Keratinocyte (primary cell): ENCODE data around the gene FAM124A.

Source experiments
- CTCF ChIP-seq, 3 experiments: IDR thresholded peaks in 1 of 3; conservative IDR thresholded peaks in 1 of 3; optimal IDR thresholded peaks in 1 of 3; 2 replicates in 2 of 3; 3 replicates in 1 of 3; pipeline versions ENCODE3 to v1.5.1; 2011; ENCODE audit warnings: low read length in 3 of 3, mild to moderate bottlenecking in 3 of 3, moderate library complexity in 2 of 3, control low read depth in 1 of 3, inconsistent platforms in 1 of 3; ENCODE audit not compliant: insufficient read depth in 2 of 3; ENCODE audit errors: extremely low read depth in 1 of 3
- EZH2 ChIP-seq: IDR thresholded peaks from one replicate; pipeline ENCODE4 v1.6.1; 2012; ENCODE audit warnings: inconsistent platforms, mild to moderate bottlenecking, low read length, moderate library complexity

GRCh38 chr13:51221108-51221507 lies 1.1 kb upstream of the FAM124A start:
- TF ChIP-seq CTCF (optimal IDR thresholded peaks at IDR 0.05 in 1 of 3, IDR thresholded peaks at IDR 0.05 in 1 of 3, conservative IDR thresholded peaks at IDR 0.05 in 1 of 3; ENCODE audit: extremely low read depth in 1 of 3, insufficient read depth in 2 of 3, low read length in 3 of 3) = no peak
- TF ChIP-seq EZH2 = no peak
